Neural cell (in vitro differentiated cells): Measurements from ENCODE around the gene ADAP2. TPM values are rescaled to one million over a fixed set of nuclear protein-coding genes. Genes with fewer than 3 reads are reported as not detected.
A peak's percentile ranks its signal among the peaks of the same experiment; 100 is the strongest.

ENCODE experiments used
- H2AFZ ChIP-seq: fragments of 200-600, 300-800 bp; sonication (generic), shearing (Covaris generic); 2 replicates; pipeline ENCODE4 v1.6.0; 2014; ENCODE audit warnings: low read depth, mild to moderate bottlenecking, antibody characterized with exemption, low read length, moderate library complexity
- H3F3A ChIP-seq: fragments of 200-600 bp; shearing (Covaris generic); 2 replicates; pipeline ENCODE4 v1.6.1; 2016; ENCODE audit warnings: mild to moderate bottlenecking, moderate library complexity, mixed read lengths, antibody characterized with exemption, low read length; ENCODE audit not compliant: insufficient read depth, poor library complexity, severe bottlenecking
- H3K27ac ChIP-seq: fragments of 200-600, 300-800 bp; sonication (generic), shearing (Covaris generic); 2 replicates; pipeline ENCODE4 v1.5.1; 2014; ENCODE audit warnings: mild to moderate bottlenecking, low read length, moderate library complexity
- H3K27me3 ChIP-seq: fragments of 300-800, 200-600 bp; sonication (generic), shearing (Covaris generic); 2 replicates; pipeline ENCODE4 v1.6.0; 2014; ENCODE audit warnings: mild to moderate bottlenecking, low read depth, low read length, moderate library complexity; ENCODE audit not compliant: insufficient read depth
- H3K36me3 ChIP-seq: fragments of 300-800, 200-600 bp; sonication (generic), shearing (Covaris generic); 2 replicates; pipeline ENCODE4 v1.5.1; 2014; ENCODE audit warnings: mild to moderate bottlenecking, antibody characterized with exemption, low read length, moderate library complexity; ENCODE audit not compliant: insufficient read depth
- H3K4me2 ChIP-seq: fragments of 300-800, 200-600 bp; sonication (generic), shearing (Covaris generic); 2 replicates; pipeline ENCODE4 v1.6.0; 2014; ENCODE audit warnings: mild to moderate bottlenecking, low read length
- H3K4me3 ChIP-seq: fragments of 300-800, 200-600 bp; sonication (generic), shearing (Covaris generic); 2 replicates; pipeline ENCODE4 v1.5.1; 2014; ENCODE audit warnings: mild to moderate bottlenecking, low read length, moderate library complexity
- H3K79me2 ChIP-seq: fragments of 200-600 bp; shearing (Covaris generic); replicated peaks from 2 replicates; pipeline ENCODE4 v1.6.0; 2014; ENCODE audit warnings: mild to moderate bottlenecking, low read length, moderate library complexity; ENCODE audit not compliant: insufficient read depth
- H3K9ac ChIP-seq: fragments of 300-800, 200-600 bp; sonication (generic), shearing (Covaris generic); 2 replicates; pipeline ENCODE4 v1.6.1; 2016; ENCODE audit warnings: mild to moderate bottlenecking, low read length, mixed read lengths
- H3K9me2 ChIP-seq: fragments of 200-600 bp; shearing (Covaris generic); 2 replicates; pipeline ENCODE4 v1.6.1; 2016; ENCODE audit warnings: mild to moderate bottlenecking, low read length, mixed read lengths; ENCODE audit not compliant: insufficient read depth
- H3K9me3 ChIP-seq: fragments of 200-600, 300-800 bp; sonication (generic), shearing (Covaris generic); 2 replicates; pipeline ENCODE4 v1.6.1; 2016; ENCODE audit warnings: mild to moderate bottlenecking, mixed run types, low read length, moderate library complexity, mixed read lengths
- H4K20me1 ChIP-seq: fragments of 200-600 bp; shearing (Covaris generic); 2 replicates; pipeline ENCODE4 v1.6.1; 2016; ENCODE audit warnings: mild to moderate bottlenecking, mixed run types; ENCODE audit not compliant: insufficient read depth
- EP300 ChIP-seq: fragments of 450-650 bp; conservative IDR thresholded peaks from 2 replicates; pipeline ENCODE4 v1.6.1; 2014; ENCODE audit warnings: antibody characterized with exemption, mild to moderate bottlenecking, moderate library complexity; ENCODE audit not compliant: poor library complexity, severe bottlenecking
- EZH2 ChIP-seq: fragments of 200-600, 300-800 bp; shearing (Covaris generic), sonication (generic); IDR thresholded peaks from 2 replicates; pipeline ENCODE4 v1.6.1; 2014; ENCODE audit warnings: antibody characterized with exemption, low read length, borderline replicate concordance, mild to moderate bottlenecking; ENCODE audit not compliant: insufficient read depth, poor library complexity, severe bottlenecking
- MXI1 ChIP-seq: fragments of 450-650 bp; conservative IDR thresholded peaks from 2 replicates; pipeline ENCODE4 v1.6.1; 2014; ENCODE audit warnings: antibody characterized with exemption, mild to moderate bottlenecking; ENCODE audit not compliant: poor library complexity, severe bottlenecking
- POLR2AphosphoS5 ChIP-seq: IDR thresholded peaks from 2 replicates; pipeline ENCODE4 v1.6.1; 2012
- RAD21 ChIP-seq: fragments of 450-650 bp; conservative IDR thresholded peaks from 2 replicates; pipeline ENCODE4 v1.6.1; 2014; ENCODE audit warnings: antibody characterized with exemption, mild to moderate bottlenecking, moderate library complexity
- SMC3 ChIP-seq: fragments of 450-650 bp; conservative IDR thresholded peaks from 2 replicates; pipeline ENCODE4 v1.6.1; 2014; ENCODE audit warnings: antibody characterized with exemption, mild to moderate bottlenecking, moderate library complexity; ENCODE audit not compliant: poor library complexity
- TAF1 ChIP-seq: IDR thresholded peaks from 2 replicates; pipeline ENCODE4 v1.6.1; 2012; ENCODE audit warnings: low read depth
- polyA plus RNA-seq: library from polyadenylated mRNA; depleted of rRNA; stranded (reverse); fragments of >200 nt; gene quantifications from 2 replicates; pipeline ENCODE4 v1.2.3, GENCODE V29; 2014
- TF ChIP-seq, protein P1 (sequence below): IDR thresholded peaks from 2 replicates; pipeline ENCODE4 v1.6.1; 2012; ENCODE audit warnings: borderline replicate concordance
- TF ChIP-seq, protein P2 (sequence below): fragments of 450-650 bp; IDR thresholded peaks from 2 replicates; pipeline ENCODE4 v1.5.1; 2014; ENCODE audit warnings: antibody characterized with exemption, mild to moderate bottlenecking, moderate library complexity; ENCODE audit not compliant: poor library complexity, severe bottlenecking

The ADAP2 gene
- polyA plus RNA-seq, 1 donor from 2014 or later = 0.92 TPM

DNA sequence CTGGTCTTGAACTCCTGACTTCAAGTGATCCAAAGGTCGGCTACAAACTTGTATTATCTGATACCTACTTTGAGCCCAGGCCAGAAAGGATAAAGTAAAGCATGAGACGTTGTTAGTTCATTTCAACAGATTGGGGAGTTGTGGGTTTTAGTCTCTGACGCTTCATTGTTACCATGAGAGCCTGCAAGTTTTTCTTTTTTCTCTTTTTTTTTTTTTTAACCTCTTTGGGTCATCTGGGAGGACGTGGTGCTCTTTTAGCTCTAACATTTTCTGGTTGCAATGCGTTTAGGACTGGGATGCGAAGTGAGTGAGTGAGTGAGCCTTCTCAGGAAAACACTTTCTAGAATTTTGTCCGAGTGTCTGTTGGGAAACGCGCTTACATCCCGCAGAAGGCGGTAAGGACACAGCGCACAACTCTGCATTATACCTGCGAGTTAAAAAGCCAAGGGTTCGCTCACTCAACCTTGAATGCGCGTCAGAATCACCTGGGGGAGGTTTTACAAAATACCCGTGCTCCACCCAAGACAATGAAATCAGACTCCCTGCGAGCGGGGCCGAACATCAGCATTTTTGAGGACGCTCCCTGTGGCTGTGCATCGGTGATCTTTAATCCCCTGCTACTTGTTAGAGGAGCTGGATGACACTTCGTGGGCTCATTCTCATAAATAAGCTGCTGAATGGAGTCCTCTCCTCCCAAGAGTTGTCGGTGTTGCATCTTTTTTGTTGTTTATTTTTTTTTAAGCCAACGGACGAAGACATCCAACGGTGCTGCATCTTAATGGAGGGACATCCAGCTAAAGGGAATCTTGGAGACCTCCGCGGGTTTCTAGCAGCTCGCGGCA lies 48.5 kb downstream of the ADAP2 start:
- peaks cover 7% of the 10 kb centered on the region for H3K9me3 ChIP-seq
- H3K27me3 ChIP-seq = peaks cover 19% of the 10 kb centered on the region
- H3K79me2 ChIP-seq = no peaks in the 10 kb centered on the region
- no peak overlapping the region for H2AFZ ChIP-seq
- no peaks in the 10 kb centered on the region for H3F3A ChIP-seq
- H3K4me2 ChIP-seq = no peak overlapping the region
- H4K20me1 ChIP-seq = no peaks in the 10 kb centered on the region
- H3K9ac ChIP-seq = no peak overlapping the region
- no peaks in the 10 kb centered on the region for H3K36me3 ChIP-seq
- no peaks in the 10 kb centered on the region for H3K9me2 ChIP-seq
- H3K27ac ChIP-seq = no peak overlapping the region
- TF ChIP-seq, protein P1, sequence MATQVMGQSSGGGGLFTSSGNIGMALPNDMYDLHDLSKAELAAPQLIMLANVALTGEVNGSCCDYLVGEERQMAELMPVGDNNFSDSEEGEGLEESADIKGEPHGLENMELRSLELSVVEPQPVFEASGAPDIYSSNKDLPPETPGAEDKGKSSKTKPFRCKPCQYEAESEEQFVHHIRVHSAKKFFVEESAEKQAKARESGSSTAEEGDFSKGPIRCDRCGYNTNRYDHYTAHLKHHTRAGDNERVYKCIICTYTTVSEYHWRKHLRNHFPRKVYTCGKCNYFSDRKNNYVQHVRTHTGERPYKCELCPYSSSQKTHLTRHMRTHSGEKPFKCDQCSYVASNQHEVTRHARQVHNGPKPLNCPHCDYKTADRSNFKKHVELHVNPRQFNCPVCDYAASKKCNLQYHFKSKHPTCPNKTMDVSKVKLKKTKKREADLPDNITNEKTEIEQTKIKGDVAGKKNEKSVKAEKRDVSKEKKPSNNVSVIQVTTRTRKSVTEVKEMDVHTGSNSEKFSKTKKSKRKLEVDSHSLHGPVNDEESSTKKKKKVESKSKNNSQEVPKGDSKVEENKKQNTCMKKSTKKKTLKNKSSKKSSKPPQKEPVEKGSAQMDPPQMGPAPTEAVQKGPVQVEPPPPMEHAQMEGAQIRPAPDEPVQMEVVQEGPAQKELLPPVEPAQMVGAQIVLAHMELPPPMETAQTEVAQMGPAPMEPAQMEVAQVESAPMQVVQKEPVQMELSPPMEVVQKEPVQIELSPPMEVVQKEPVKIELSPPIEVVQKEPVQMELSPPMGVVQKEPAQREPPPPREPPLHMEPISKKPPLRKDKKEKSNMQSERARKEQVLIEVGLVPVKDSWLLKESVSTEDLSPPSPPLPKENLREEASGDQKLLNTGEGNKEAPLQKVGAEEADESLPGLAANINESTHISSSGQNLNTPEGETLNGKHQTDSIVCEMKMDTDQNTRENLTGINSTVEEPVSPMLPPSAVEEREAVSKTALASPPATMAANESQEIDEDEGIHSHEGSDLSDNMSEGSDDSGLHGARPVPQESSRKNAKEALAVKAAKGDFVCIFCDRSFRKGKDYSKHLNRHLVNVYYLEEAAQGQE = no peak
- no peak for TF ChIP-seq SMC3
- no peak for TF ChIP-seq EZH2
- TF ChIP-seq RAD21 = no peak
- no peak for TF ChIP-seq TAF1
- no peak for TF ChIP-seq MXI1
- TF ChIP-seq EP300 = no peak
- TF ChIP-seq, protein P2, sequence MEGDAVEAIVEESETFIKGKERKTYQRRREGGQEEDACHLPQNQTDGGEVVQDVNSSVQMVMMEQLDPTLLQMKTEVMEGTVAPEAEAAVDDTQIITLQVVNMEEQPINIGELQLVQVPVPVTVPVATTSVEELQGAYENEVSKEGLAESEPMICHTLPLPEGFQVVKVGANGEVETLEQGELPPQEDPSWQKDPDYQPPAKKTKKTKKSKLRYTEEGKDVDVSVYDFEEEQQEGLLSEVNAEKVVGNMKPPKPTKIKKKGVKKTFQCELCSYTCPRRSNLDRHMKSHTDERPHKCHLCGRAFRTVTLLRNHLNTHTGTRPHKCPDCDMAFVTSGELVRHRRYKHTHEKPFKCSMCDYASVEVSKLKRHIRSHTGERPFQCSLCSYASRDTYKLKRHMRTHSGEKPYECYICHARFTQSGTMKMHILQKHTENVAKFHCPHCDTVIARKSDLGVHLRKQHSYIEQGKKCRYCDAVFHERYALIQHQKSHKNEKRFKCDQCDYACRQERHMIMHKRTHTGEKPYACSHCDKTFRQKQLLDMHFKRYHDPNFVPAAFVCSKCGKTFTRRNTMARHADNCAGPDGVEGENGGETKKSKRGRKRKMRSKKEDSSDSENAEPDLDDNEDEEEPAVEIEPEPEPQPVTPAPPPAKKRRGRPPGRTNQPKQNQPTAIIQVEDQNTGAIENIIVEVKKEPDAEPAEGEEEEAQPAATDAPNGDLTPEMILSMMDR = no peak
- TF ChIP-seq POLR2AphosphoS5 = no peak
- peak overlapping the region; percentile 33 for H3K4me3 ChIP-seq

DNA sequence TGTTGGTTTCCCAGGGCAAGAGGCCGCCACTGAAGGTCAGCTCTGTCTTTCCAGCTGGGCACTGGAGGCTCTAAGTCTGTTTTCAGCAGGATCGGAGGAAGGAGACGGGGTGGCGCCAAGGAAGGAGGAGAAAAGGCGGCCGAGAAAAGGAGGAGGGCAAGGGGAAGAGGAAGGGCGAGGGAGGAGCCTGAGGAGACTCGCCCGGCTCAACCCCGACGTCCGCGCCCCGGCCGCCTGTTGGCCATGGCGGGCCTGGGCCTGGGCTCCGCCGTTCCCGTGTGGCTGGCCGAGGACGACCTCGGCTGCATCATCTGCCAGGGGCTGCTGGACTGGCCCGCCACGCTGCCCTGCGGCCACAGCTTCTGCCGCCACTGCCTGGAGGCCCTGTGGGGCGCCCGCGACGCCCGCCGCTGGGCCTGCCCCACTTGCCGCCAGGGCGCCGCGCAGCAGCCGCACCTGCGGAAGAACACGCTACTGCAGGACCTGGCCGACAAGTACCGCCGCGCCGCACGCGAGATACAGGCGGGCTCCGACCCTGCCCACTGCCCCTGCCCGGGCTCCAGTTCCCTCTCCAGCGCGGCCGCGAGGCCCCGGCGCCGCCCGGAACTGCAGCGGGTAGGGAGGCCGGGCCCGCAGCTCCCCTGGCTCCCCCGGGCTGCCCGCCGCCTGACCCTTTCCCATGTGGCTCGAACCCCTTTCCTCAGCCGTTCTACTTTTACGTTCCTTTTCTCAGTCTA lies 49.3 kb downstream of the ADAP2 start, which contains the start of gene RNF135:
Gene RNF135 (plus strand): TSS at position 209 of the 737 bp plus-strand sequence. CDS start 35 bp downstream, at position 244.
- no peaks in the 10 kb centered on the region for H3F3A ChIP-seq
- peaks cover 19% of the 10 kb centered on the region for H3K27me3 ChIP-seq
- H3K27ac ChIP-seq = no peak within 1 kb of the TSS
- no peak within 1 kb of the TSS for H3K9ac ChIP-seq
- no peak for TF ChIP-seq MXI1
- no peak for TF ChIP-seq POLR2AphosphoS5
- no peak for TF ChIP-seq SMC3
- TF ChIP-seq, protein P2 = no peak
- no peak for TF ChIP-seq TAF1
- TF ChIP-seq EP300 = no peak
- no peak for TF ChIP-seq EZH2
- no peak for TF ChIP-seq RAD21
- TF ChIP-seq, protein P1 = no peak
- H3K4me2 ChIP-seq = no peak within 1 kb of the TSS
- H2AFZ ChIP-seq = no peak within 1 kb of the TSS
- H3K9me3 ChIP-seq = peaks cover 7% of the 10 kb centered on the region
- H3K4me3 ChIP-seq = peak within 1 kb of the TSS; percentile 33
- H3K9me2 ChIP-seq = no peaks in the 10 kb centered on the region
- H4K20me1 ChIP-seq = no peaks in the 10 kb centered on the region
- H3K79me2 ChIP-seq = no peaks in the 10 kb centered on the region
- no peaks in the 10 kb centered on the region for H3K36me3 ChIP-seq
